NAMALWA (cell line): Measurements from ENCODE around the gene CHSY3.
"Not testable (repeated sequence)": the region's sequence is repeated elsewhere in the genome, so short reads cannot be mapped to it uniquely, and the experiment has no call there.

Experiments
- DNase-seq: peaks from one replicate; pipeline ENCODE4 v3.0.0-alpha.2; 2015; ENCODE audit warnings: low spot score

The CHSY3 gene

GRCh38 chr5:130164966-130165365, 260.7 kb downstream of the CHSY3 start:
- no peak for DNase-seq

GRCh38 chr5:130166839-130167490, 262.7 kb downstream of the CHSY3 start:
- no peak for DNase-seq

- no peak for DNase-seq
These were observed 263.9 kb downstream of the CHSY3 start for GRCh38 chr5:130168211-130168610.

GRCh38 chr5:130171699-130172098, 267.4 kb downstream of the CHSY3 start:
- DNase-seq, result no peak

DNA sequence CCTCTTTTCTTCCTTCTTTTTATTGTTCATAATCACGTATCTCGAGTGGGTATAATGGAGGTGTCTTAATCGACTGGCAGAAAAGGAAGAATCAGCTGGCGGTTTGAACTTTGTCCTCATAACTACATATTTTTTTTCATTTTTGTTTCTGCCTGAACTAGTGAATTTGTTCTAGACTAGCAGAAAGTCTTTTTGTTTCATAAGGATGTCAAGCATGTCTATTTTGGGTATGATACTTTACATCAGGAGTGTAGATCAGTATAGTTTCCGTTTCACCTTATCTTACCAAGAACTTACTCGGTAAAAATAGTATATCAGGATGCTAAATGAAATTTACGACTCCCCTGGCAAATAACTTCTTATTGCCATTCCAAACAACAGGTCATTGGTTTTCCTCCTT, 278.9 kb downstream of the CHSY3 start:
- DNase-seq, result no peak

- no peak for DNase-seq
These were observed 285.7 kb downstream of the CHSY3 start for GRCh38 chr5:130189961-130190360.

GRCh38 chr5:130198927-130199326, 294.7 kb downstream of the CHSY3 start:
- peak; percentile 40 for DNase-seq

DNA sequence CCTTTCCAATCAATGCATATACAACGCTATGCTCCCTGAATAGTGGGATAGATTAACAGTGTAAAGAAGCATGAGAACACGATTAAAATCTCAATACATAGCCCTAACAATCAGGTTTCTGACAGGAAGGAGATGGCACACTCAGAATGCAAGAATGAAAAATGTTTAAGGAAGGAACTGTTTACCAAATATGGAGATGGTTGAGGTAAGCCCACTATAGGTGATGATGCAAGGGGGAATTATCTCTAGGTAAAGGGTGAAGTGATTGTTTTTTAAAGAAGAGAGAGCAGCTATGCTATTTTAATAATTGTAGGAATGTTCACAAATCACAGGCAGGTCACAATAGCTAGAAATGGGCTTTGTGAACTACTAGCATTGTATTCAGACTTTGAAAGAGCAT, 302.4 kb downstream of the CHSY3 start:
- DNase-seq, result no peak

DNA sequence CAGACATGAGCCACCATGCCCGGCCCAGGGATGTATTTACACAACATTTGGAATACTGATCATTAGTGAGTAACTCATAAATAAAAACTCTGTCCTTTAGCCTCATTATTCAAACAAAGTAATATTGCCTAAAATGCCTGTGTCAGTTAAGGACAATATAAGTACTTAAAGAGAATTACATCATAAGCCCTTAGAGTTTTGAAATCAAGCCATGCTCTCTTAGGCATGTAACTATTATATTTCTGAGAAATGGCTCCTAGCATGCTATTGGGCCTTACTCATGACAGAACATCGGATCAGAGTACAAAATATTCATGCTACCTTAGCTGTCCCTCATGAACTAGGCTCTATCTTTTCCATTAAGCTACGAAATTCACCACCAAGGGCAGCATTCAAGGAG, 309.3 kb downstream of the CHSY3 start:
- no peak for DNase-seq

DNA sequence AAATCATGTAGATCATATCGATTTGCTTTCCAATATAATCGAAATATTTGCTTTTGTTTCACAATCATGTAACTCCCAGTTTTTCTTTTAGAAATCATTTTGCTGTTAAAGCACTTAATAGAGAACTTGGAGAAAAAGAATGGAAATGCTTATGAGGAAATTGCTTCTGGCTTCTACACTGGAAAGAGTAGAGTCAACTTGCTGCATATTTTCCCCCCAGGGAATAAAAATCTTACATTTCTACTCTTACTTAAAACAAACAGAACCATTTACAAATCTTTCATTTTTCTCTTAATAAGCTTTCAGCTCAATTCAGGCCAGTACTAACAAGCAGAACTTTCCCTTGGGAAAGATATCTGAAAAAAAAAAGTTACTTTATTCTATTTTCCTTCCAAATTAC, 312.0 kb downstream of the CHSY3 start:
- DNase-seq, result no peak

DNA sequence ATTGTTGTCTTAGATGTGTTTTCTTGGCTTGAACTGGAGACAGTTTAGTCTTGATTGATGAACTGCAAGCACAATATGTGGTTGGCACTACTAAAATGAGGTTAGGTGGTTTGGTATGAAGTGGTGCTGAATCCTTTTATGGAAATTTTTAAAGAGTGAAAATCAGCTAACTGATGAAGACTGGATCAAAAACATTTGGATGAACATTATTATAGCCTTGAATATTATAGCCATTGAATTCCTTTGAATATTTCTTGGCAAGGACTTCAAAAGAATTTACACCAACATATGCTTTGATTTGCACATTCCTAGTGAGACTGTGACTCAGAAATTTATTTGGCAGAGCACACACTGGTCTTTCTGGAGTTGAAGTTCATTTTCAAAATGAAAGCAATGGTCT, 318.3 kb downstream of the CHSY3 start:
- no peak for DNase-seq

GRCh38 chr5:130226556-130226955, 322.3 kb downstream of the CHSY3 start:
- DNase-seq, result not testable (repeated sequence)

GRCh38 chr5:130227699-130228098, 323.4 kb downstream of the CHSY3 start:
- DNase-seq, result no peak

DNA sequence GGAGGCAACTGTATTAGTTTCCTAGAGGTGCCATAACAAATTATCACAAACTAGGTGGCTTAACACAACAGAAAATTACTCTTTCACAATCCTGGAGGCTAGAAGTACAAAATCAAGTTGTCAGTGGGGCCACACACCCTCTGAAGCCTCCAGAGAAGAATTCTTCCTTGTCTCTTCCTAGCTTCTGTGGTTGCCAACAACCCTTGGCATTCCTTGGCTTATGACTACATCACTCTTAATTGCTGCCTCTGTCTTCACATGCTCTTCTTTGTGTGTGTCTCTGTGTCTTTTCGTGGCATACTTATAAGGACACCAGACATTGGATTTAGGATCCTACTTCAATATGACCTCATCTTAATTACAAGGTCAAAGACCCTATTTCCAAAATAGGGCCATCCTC, 327.5 kb downstream of the CHSY3 start:
- DNase-seq, result no peak

DNA sequence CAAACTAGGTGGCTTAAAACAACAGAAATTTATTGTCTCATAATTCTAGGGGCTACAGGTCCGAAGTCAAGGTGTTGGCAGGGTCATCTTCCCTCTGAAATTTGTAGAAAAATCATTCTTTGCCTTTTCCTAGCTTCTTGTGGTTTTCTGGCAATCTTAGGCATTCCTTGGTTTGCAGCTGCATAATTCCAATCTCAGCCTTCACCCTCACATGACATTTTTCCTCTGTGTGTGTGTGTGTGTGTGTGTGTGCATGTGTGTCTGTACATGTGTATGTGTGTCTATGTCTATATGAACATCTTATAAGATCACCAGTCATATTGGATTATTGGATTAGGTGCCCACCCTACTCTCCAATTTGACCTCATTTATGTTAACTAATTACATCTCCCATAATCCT, 330.6 kb downstream of the CHSY3 start:
- no peak for DNase-seq
